ENCODE data around the gene BRIP1. TPM values are rescaled to one million over a fixed set of nuclear protein-coding genes. Genes with fewer than 3 reads are reported as not detected.
A peak's percentile ranks its signal among the peaks of the same experiment; 100 is the strongest.

Gene BRIP1
- total RNA-seq = 4.2 to 7.7 TPM (median 4.3 TPM) in 3 replicates
- long read RNA-seq, full-length matches to known transcripts = 2 of 4 reads
- long read RNA-seq, partial matches to known transcripts = 0 of 4 reads
- long read RNA-seq, other reads (novel, unspliced or antisense) = 2 of 4 reads

DNA sequence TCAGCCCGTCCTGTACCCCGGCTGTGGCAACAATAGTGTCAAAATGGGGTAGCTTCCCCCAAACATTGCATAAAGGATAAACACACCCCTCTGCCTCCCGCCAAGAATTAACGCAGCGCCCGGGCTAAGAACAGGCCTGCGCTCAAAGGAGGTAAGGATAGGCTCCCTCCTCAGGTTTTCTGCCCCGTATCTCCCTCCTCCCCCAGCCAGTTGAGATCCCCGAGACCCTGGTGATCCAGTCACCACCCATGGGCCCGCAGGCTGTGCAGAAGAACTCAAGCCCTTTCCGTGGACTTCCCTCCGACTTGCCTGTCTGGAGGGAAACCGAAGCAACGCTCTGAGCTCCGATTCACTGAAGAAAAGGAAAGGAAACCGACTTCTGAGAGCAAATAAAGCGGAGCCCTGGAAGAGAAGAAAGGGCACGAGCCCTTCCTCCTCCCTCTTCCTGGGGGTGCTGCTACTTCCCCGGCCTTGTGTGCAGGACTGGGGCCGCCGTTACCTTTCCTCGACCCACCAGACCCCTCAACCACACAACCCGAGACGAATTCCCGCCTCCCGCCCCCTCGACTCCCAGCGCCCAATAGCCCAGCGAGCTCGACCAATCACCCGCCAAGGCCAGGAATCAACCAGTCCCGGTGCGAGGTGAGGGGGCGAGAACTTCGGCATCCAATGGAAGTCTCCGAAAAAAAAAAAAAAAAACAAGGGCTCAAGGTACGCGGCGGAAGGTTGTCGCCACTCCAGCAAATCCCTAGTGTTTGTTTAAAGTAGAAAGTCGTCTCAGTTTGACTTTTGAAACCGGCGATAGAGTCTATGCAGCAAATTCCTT lies at the start of gene BRIP1:
BRIP1 (minus strand) TSS at position 554 of the 826 bp plus-strand sequence. CDS start 1,989 bp downstream, outside the sequence.
- peak within 1 kb of the TSS; percentile 99 for H3K27ac Mint-ChIP-seq (ENCODE audit: unreplicated experiment)
- H3K36me3 Mint-ChIP-seq (ENCODE audit: low read depth) = no peaks in the 10 kb centered on the region
- no peaks in the 10 kb centered on the region for H3K27me3 Mint-ChIP-seq (ENCODE audit: low read depth)
- DNase-seq (ENCODE audit: low spot score) = peak; percentile 97
- TF ChIP-seq, protein P1, sequence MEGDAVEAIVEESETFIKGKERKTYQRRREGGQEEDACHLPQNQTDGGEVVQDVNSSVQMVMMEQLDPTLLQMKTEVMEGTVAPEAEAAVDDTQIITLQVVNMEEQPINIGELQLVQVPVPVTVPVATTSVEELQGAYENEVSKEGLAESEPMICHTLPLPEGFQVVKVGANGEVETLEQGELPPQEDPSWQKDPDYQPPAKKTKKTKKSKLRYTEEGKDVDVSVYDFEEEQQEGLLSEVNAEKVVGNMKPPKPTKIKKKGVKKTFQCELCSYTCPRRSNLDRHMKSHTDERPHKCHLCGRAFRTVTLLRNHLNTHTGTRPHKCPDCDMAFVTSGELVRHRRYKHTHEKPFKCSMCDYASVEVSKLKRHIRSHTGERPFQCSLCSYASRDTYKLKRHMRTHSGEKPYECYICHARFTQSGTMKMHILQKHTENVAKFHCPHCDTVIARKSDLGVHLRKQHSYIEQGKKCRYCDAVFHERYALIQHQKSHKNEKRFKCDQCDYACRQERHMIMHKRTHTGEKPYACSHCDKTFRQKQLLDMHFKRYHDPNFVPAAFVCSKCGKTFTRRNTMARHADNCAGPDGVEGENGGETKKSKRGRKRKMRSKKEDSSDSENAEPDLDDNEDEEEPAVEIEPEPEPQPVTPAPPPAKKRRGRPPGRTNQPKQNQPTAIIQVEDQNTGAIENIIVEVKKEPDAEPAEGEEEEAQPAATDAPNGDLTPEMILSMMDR (IDR thresholded peaks at IDR 0.05) = no peak
- no peaks in the 10 kb centered on the region for H3K9me3 Mint-ChIP-seq (ENCODE audit: low read depth)
- H3K4me3 Mint-ChIP-seq (ENCODE audit: unreplicated experiment) = peak within 1 kb of the TSS; percentile 95
- peaks cover 34% of the 10 kb centered on the region for H3K4me1 Mint-ChIP-seq (ENCODE audit: low read depth)

DNA sequence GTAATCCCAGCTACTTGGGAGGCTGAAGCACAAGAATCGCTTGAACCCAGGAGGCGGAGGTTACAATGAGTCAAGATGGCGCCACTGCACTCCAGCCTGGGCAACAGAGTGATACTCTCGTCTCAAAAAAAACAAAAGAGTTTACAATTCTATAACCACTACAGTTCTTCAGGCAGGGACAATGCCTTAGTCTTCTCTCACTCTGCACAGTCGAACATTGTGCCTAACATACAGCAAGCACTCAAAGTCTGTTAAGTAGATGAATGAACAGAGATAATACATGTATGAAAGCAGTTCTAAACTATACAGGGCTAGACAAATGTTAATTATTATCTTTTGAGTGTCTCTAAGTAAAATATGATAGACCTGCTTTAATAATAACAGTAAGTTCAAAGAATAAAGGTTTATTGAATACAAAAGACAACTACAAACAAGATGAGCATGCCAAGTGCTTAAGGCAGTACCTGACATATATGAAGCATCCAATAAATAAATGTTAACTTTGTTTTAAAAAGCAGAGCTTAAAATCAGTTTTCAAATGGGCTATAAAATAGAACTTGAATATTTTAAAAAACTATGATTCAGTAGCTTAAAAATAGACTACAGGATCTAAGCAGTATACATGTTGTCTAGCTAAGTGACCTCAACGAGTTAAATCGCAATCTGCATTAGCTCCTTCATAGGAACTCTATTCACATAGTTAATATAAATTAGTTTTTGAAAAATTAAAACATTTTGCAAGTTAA lies 45.1 kb upstream of the BRIP1 start:
- no peaks in the 10 kb centered on the region for H3K9me3 Mint-ChIP-seq (ENCODE audit: low read depth)
- no peak overlapping the region for H3K4me3 Mint-ChIP-seq (ENCODE audit: unreplicated experiment)
- peaks cover 20% of the 10 kb centered on the region for H3K36me3 Mint-ChIP-seq (ENCODE audit: low read depth)
- H3K27me3 Mint-ChIP-seq (ENCODE audit: low read depth) = no peaks in the 10 kb centered on the region
- TF ChIP-seq, protein P1 (IDR thresholded peaks at IDR 0.05) = no peak
- no peak for DNase-seq (ENCODE audit: low spot score)
- H3K4me1 Mint-ChIP-seq (ENCODE audit: low read depth) = no peaks in the 10 kb centered on the region
- H3K27ac Mint-ChIP-seq (ENCODE audit: unreplicated experiment) = no peak overlapping the region

DNA sequence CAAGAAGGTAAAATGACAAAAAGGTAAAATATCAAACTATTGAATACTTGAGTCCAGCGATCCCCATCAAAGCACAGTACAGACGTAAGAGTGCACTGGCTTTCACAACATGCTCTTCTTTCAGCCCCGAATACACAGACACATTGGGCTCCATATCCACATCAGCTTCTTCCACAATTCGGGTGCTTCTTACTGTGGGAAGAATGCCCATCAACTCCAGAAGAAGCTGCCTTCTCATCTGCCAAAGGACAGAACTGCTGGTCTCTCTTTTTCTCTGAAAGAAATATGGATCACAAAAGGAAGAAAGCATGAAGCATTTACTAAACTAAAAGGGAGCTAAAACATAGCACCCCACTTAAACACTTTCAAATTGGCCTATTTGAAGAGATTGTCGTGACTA lies 44.0 kb upstream of the BRIP1 start:
- TF ChIP-seq, protein P1 (IDR thresholded peaks at IDR 0.05) = no peak
- Mint-ChIP-seq H3K4me1 (ENCODE audit: low read depth) (no peaks in the 10 kb centered on the region), H3K4me3 (ENCODE audit: unreplicated experiment) (no peak overlapping the region), H3K36me3 (ENCODE audit: low read depth) (peaks cover 25% of the 10 kb centered on the region), H3K9me3 (ENCODE audit: low read depth) (no peaks in the 10 kb centered on the region), H3K27me3 (ENCODE audit: low read depth) (no peaks in the 10 kb centered on the region), H3K27ac (ENCODE audit: unreplicated experiment) (no peak overlapping the region)
- no peak for DNase-seq (ENCODE audit: low spot score)

DNA sequence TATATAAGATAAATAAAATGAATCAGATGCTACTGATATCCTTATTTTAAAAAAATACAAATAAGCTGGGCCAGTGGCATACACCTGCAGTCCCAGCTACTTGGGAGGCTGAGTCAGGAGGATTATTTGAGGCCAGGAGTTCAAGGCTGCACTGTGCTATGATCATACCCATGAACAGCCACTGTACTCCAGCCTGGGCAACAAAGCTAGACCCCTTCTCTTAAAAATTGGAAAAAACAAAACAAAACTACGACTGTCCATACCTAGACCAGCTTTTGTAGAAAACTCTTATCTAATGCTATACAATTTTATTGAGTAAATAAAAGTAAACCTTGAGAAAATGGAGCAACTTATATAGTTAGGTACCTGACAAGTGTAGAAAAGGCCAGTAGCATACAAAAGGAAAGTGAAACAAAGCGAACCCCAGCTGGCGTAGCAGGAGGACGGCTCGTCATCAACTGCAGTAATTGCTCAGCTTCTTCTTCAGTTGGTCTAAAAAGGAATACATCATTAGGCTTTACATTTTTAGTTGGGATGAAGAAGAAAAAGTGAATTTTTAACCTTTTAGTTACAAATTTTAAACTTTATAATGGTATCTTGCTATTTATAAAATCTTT lies 40.9 kb upstream of the BRIP1 start:
- Mint-ChIP-seq H3K27ac (ENCODE audit: unreplicated experiment) (no peak overlapping the region), H3K9me3 (ENCODE audit: low read depth) (no peaks in the 10 kb centered on the region), H3K4me1 (ENCODE audit: low read depth) (no peaks in the 10 kb centered on the region), H3K27me3 (ENCODE audit: low read depth) (no peaks in the 10 kb centered on the region), H3K4me3 (ENCODE audit: unreplicated experiment) (no peak overlapping the region), H3K36me3 (ENCODE audit: low read depth) (peaks cover 23% of the 10 kb centered on the region)
- no peak for DNase-seq (ENCODE audit: low spot score)
- TF ChIP-seq, protein P1 (IDR thresholded peaks at IDR 0.05) = no peak

DNA sequence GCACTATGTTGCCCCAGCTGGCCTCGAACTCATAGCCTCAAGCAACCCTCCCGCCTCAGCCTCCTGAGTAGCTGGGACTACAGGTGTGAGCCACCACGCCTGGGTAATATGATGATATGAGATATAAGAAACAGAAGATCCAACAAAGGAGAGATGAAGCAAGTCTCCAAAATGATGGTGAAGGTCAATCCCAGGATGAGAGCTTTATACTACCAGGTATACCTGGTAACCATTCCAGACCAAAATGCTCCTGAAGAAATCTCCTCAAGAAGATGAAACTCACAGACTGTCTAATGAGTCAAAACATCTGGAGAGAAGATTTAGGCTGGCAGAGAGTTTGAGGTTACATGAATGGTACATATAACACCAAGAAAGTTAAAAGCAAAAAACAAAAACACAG lies 39.9 kb upstream of the BRIP1 start:
- no peak for DNase-seq (ENCODE audit: low spot score)
- Mint-ChIP-seq H3K4me1 (ENCODE audit: low read depth) (no peaks in the 10 kb centered on the region), H3K36me3 (ENCODE audit: low read depth) (peaks cover 25% of the 10 kb centered on the region), H3K27me3 (ENCODE audit: low read depth) (no peaks in the 10 kb centered on the region), H3K27ac (ENCODE audit: unreplicated experiment) (no peak overlapping the region), H3K4me3 (ENCODE audit: unreplicated experiment) (no peak overlapping the region), H3K9me3 (ENCODE audit: low read depth) (no peaks in the 10 kb centered on the region)
- TF ChIP-seq, protein P1 (IDR thresholded peaks at IDR 0.05) = no peak
